Activated CD8-positive, alpha-beta memory T cell treated with anti-CD3 and anti-CD28 coated beads for 36 hours (primary cell): Measurements from ENCODE around the gene RASA3. TPM values are rescaled to one million over a fixed set of nuclear protein-coding genes. Genes with fewer than 3 reads are reported as not detected.
"Not testable (repeated sequence)": the region's sequence is repeated elsewhere in the genome, so short reads cannot be mapped to it uniquely, and the experiment has no call there.

ENCODE experiments used
- CTCF ChIA-PET: fragments of 350-600 bp; sonication (Branson Sonifier 250); formaldehyde crosslinking; loops from one replicate; lab custom pipeline; 2021; ENCODE audit warnings: antibody characterized with exemption; lab: Charles Lee
- POLR2A ChIA-PET: fragments of 350-600 bp; sonication (Branson Sonifier 250); formaldehyde crosslinking; loops from one replicate; lab custom pipeline; 2021; ENCODE audit warnings: antibody characterized with exemption; lab: Charles Lee
- total RNA-seq, 2 experiments: library from RNA; stranded (reverse); gene quantifications; one replicate each; pipeline ENCODE4 v1.2.3, GENCODE V29; 2021

Gene RASA3
- total RNA-seq, 2 experiments from 2014 or later, result 22.1 to 22.5 TPM

GRCh38 chr13:114027046-114027715 lies 105.2 kb downstream of the RASA3 start:
- CTCF ChIA-PET, result no interaction called here
- POLR2A ChIA-PET, result no interaction called here

GRCh38 chr13:114026481-114026880 lies 105.9 kb downstream of the RASA3 start:
- ChIA-PET POLR2A (no interaction called here), CTCF (no interaction called here)

GRCh38 chr13:114025714-114026431 lies 106.5 kb downstream of the RASA3 start:
- CTCF ChIA-PET, result no interaction called here
- POLR2A ChIA-PET, result no interaction called here

DNA sequence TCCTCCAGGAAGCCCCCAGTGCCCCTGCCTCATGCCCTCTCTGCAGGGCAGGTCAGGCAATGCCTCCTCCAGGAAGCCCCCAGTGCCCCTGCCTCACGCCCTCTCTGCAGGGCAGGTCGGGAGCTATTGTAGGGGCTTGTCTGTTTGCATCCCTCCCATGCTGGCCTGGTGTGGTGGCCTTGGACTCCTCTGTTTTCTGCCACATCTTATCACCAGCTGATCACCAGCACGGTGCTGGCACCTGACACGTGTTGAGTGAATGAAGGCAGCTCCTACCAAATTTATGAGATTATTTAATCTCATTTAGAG lies 107.1 kb downstream of the RASA3 start:
- CTCF ChIA-PET, result interaction anchor here (0.6 kb wide), 1 partner anchor 14 kb away, joined by 3 read pairs; no protein-coding TSS in a partner anchor
- POLR2A ChIA-PET, result no interaction called here

- ChIA-PET CTCF (interaction anchor here (0.6 kb wide), 1 partner anchor 15 kb away, joined by 3 read pairs; no protein-coding TSS in a partner anchor), POLR2A (no interaction called here)
These were observed 107.6 kb downstream of the RASA3 start for GRCh38 chr13:114024603-114025404.

- ChIA-PET POLR2A (no interaction called here), CTCF (no interaction called here)
These were observed 108.5 kb downstream of the RASA3 start for GRCh38 chr13:114023716-114024602.

DNA sequence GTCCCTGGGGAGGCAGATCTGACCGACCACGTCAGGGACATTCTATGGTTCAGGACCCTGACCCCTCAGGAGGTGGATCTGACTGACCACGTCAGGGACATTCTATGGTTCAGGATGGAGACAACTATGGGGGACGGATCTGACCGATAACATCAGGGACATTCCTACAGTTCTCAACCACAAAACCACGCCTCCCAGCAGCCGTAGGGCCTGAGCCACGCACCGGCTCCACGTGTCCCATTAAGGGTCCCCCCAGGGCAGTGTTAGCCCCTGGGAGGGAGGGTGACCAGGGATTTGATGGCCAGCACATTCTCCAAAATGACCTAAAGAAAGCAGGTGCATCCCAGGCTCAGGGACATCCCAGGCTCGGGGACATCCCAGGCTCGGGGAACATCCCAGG lies 109.5 kb downstream of the RASA3 start:
- ChIA-PET POLR2A (no interaction called here), CTCF (no interaction called here)

DNA sequence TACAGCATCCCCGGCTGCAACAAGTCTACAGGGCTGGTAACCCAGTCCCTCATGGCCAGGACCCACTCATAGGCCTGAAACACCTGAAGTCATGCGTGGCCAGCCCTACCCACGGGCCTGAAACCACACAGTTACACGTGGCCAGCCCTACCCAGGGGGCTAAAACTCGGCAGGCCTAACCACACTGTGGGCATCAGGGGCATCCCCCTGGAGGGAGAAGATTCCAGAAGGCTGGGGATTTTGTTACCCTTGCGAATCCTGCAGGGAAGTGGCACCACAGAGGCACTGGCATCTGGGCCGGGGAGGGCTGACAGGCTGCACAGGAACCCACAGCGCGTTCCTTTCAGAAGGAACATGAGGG lies 110.1 kb downstream of the RASA3 start:
- ChIA-PET CTCF (no interaction called here), POLR2A (no interaction called here)

DNA sequence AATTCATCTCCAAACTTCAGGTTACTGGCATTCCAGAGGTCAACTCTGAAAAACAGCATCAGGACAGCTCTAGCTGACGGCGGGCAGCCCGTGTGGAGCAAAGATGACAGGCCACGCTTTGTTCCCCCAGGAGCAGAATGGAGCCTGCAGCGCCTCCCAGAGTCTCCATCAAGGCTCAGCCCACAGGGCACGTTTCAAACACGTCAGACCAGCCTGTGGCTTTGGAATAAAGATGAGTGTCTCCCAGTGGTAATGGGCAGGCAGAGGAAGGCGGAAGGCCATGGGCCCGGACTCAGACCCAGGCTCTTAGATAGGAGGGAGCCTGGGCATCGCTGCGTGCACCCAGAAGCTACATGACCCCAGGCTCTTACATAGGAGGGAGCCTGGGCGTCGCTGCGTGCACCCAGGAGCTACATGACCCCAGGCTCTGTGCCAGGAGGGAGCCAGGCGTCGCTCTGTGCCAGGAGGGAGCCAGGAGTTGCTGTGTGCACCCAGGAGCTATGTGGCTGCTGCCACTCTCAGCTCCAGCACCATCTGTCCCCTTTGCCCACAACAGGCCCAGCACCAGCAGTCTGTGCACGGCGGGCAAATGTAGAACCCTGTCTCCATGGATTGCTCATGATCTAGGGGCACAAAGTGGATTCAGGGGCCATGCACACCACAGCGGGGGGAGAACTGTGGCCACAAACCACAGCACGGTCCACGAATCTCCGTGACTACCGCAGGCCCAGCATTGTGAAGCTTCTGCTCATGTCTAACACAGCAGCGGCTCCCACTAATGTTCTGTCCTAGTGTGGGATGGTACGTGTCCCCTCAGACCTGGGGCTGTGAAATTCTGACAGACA lies 110.7 kb downstream of the RASA3 start:
- POLR2A ChIA-PET, result no interaction called here
- CTCF ChIA-PET, result no interaction called here

GRCh38 chr13:114020750-114021463 lies 111.5 kb downstream of the RASA3 start:
- POLR2A ChIA-PET, result no interaction called here
- CTCF ChIA-PET, result no interaction called here

GRCh38 chr13:114020134-114020533 lies 112.3 kb downstream of the RASA3 start:
- POLR2A ChIA-PET, CTCF ChIA-PET: not testable (repeated sequence)

DNA sequence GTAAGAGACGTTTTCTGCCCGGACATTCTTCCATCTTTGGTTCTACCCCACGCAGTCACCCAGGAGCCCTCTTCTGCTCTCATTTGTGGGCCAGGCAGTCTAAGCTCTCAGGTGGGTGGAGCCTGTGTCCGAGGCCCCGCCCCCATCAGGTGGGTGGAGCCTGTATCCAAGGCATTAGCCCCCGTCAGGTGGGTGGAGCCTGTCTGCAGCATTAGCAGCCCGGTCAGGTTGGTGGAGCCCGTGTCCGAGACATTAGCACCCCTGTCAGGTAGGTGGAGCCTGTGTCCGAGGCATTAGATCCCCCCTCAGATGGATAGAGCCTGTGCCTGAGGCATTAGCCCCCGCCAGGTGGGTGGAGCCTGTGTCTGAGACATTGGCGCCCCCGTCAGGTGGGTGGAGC lies 113.1 kb downstream of the RASA3 start:
- ChIA-PET POLR2A (no interaction called here), CTCF (no interaction called here)

DNA sequence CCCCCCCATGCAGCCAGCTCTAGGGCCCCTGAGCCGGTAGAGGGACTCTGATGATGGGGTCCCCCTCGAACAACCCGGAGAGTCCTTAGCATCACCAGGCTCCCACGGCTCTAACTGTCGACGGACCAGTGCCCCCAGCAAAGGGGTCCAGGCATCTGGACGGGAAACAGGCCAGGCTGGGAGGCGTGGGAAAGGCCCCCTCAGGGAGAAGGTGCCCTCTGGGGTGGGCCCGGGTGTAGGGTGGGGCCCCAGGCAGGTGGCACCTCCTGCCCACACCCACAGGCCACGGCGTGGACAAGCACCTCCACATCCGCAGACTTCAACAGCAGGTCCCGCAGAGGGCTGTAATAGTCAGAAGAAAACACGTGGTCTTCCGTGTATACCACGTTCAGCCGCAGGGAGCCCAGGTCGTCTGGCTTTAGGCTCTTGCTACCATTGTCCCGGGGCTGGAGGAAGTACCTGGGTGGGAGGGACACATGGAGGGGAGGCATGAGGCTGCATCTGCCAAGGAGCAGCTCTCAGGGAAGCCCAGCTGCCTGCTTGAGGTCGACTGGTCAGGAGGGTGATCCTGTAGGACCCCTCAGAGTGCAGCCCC lies 113.9 kb downstream of the RASA3 start:
- ChIA-PET CTCF (no interaction called here), POLR2A (no interaction called here)

GRCh38 chr13:114017966-114018365 lies 114.5 kb downstream of the RASA3 start:
- CTCF ChIA-PET, result no interaction called here
- POLR2A ChIA-PET, result no interaction called here

DNA sequence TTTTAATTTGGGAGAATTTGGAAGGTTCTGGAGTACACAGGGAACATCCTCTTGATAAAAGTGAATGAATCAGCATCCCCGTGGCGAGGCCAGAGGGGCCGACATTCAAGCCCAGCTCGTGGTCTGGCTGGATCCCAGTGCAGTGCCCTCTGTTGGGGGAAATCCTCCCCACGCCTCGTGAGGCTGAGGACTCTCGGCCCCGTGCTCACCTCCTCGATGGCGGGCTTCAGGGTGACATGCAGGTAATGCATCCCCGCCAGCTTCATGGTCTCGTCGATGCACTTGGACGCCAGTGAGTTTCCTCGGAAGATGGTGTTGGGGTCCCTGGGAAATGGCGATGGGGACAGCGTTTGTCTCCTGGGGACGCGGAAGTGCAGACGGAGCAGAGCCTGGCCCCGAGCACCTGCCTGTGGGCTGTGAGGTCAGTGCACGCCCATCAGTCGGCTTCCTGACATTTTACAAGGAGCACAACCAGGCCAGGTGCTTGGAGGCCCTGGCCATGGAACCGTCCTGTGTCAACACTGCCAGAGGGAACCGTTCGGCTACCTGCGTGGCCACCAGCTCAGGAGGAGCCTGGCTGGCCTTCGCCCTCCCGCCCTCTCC lies 115.3 kb downstream of the RASA3 start:
- POLR2A ChIA-PET, result no interaction called here
- CTCF ChIA-PET, result interaction anchor here (0.6 kb wide), 1 partner anchor 17 kb away, joined by 3 read pairs; no protein-coding TSS in a partner anchor

- CTCF ChIA-PET, result interaction anchor here (0.6 kb wide), 1 partner anchor 17 kb away, joined by 3 read pairs; no protein-coding TSS in a partner anchor
These were observed 115.9 kb downstream of the RASA3 start for GRCh38 chr13:114016321-114017027.

GRCh38 chr13:114015969-114016295 lies 116.5 kb downstream of the RASA3 start:
- ChIA-PET CTCF (no interaction called here), POLR2A (interaction anchor here (0.5 kb wide), 1 partner anchor 807 kb away, joined by 4 read pairs; the partner anchor contains the start of gene PCID2)

More at GRCh38 chr13:114016321-114017027, 115.9 kb downstream of the RASA3 start:
- POLR2A ChIA-PET, result no interaction called here
